Activated CD8-positive, alpha-beta memory T cell treated with anti-CD3 and anti-CD28 coated beads for 36 hours (primary cell): ENCODE data around the gene NFIB. TPM values are rescaled to one million over a fixed set of nuclear protein-coding genes. Genes with fewer than 3 reads are reported as not detected.

Experiments used
- CTCF ChIA-PET: fragments of 350-600 bp; sonication (Branson Sonifier 250); formaldehyde crosslinking; loops from one replicate; lab custom pipeline; 2021; ENCODE audit warnings: antibody characterized with exemption; lab: Charles Lee
- POLR2A ChIA-PET: fragments of 350-600 bp; sonication (Branson Sonifier 250); formaldehyde crosslinking; loops from one replicate; lab custom pipeline; 2021; ENCODE audit warnings: antibody characterized with exemption; lab: Charles Lee
- total RNA-seq, 2 experiments: library from RNA; stranded (reverse); gene quantifications; one replicate each; pipeline ENCODE4 v1.2.3, GENCODE V29; 2021

The NFIB gene
- total RNA-seq, 2 experiments from 2014 or later, result not detected

GRCh38 chr9:14323083-14323971 lies 9.4 kb upstream of the NFIB start:
- CTCF ChIA-PET, result no interaction called here
- POLR2A ChIA-PET, result no interaction called here

- ChIA-PET POLR2A (no interaction called here), CTCF (interaction anchor here (0.6 to 0.7 kb wide), 2 partner anchors 88 to 229 kb away, joined by 3 to 6 read pairs; no protein-coding TSS in a partner anchor)
Observed at GRCh38 chr9:14322211-14323082, 8.5 kb upstream of the NFIB start.

DNA sequence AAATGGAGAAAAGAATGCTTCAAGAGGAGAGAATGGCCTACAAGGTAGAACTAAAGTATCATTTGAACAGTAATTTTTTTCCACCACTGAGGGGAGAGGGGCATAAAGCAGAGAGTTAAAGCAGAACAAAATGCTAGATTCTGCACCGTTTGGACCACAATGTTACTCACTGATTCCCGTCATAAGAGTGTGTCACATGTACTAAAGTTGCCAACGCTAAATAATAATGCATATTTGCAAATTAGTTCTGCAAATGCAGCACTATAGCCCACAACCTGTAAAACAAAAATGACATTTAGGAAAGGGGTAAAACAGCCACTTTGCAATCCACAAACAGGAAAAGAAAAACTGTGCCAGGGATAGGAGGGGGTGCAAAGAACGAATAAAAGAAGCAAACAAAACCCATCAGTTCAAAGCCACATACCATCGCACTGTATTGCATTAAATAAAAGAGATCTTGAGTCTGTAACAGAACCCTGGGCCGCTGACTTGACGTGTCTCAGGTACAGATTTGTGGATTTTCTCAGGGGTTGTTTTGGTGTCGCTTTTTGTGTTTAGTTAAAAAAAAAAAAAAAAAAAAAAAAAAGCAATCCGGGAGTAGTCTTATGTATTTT lies 7.7 kb upstream of the NFIB start:
- POLR2A ChIA-PET, result no interaction called here

GRCh38 chr9:14320271-14321181 lies 6.6 kb upstream of the NFIB start:
- CTCF ChIA-PET, result no interaction called here

More for the DNA sequence above, 7.7 kb upstream of the NFIB start:
- CTCF ChIA-PET, result interaction anchor here (0.6 to 0.7 kb wide), 2 partner anchors 87 to 229 kb away, joined by 3 to 6 read pairs; no protein-coding TSS in a partner anchor

DNA sequence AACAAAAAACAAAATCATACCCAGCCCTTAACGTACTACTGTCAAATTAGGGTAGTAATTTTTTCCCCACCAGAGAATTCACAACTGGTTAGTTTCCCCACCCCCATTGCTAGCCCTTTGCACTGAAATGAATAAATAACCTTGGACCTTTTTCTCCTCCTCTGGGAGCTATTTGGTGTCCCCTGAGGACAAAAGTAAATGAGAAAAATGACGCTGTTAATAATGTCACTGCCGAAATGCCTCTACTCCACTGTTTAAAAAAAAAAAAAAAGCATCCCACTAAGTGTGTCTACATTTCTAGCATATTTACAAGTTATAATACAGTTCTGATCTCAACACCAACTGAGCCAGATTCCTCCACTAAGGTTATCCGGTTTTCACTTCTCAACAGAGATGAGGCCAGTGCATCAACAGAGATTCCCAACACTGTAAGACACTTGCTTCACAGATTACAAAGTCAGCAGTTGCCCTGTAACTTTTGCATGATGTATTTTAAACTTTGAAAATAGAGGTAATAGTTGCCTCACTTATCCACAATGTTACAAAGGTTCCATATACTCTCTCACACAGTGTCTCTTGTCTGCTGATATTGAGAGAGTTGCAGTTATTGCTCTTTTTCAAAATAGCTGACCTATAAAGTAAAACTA lies 5.1 kb upstream of the NFIB start:
- CTCF ChIA-PET, result interaction anchor here (0.7 kb wide), 1 partner anchor 28 kb away, joined by 3 read pairs; no protein-coding TSS in a partner anchor
- POLR2A ChIA-PET, result no interaction called here

More at GRCh38 chr9:14320271-14321181, 6.6 kb upstream of the NFIB start:
- POLR2A ChIA-PET, result no interaction called here

GRCh38 chr9:14318361-14318760 lies 4.4 kb upstream of the NFIB start:
- ChIA-PET CTCF (interaction anchor here (0.7 kb wide), 2 partner anchors 29 kb away, joined by 3 read pairs; no protein-coding TSS in a partner anchor), POLR2A (no interaction called here)

- CTCF ChIA-PET, result interaction anchor here (0.7 kb wide), 1 partner anchor 29 kb away, joined by 3 read pairs; no protein-coding TSS in a partner anchor
Observed at GRCh38 chr9:14317667-14318320, 3.9 kb upstream of the NFIB start.

DNA sequence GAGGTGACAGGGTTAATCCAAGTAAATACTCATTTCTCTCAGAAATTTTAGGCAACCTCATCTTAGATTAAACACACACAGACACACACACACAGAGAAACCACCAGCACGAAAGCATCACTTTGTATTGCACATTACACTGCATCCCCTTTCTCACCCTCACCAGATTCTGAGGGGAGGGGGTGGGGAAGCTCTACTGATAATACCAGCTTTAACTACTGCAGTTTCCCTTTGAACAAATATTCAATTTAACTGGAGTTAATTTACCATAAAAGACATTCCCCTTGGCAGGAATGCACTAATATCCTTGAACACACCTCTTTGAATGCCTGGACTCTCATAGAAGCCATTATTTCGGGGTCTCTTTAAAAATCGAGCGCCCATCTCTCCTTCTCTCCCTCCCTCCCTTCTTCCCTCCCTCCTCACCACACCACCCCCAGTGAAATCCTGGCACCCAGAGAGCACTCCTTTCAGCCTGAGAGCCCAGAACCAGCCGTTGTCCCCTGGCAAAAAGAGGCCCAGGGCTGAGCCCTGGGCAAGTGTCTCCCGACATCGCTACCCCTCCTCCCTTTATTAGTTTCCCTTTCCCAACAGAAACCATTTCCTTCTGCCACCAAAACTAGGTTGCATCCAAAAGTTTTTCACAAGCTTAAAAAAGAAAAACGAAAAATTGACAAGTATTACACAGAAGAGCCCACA lies 2.8 kb upstream of the NFIB start:
- CTCF ChIA-PET, result no interaction called here
- POLR2A ChIA-PET, result no interaction called here

More at GRCh38 chr9:14317667-14318320, 3.9 kb upstream of the NFIB start:
- POLR2A ChIA-PET, result no interaction called here

GRCh38 chr9:14315875-14316601 lies 2.1 kb upstream of the NFIB start:
- CTCF ChIA-PET, result no interaction called here
- POLR2A ChIA-PET, result no interaction called here

DNA sequence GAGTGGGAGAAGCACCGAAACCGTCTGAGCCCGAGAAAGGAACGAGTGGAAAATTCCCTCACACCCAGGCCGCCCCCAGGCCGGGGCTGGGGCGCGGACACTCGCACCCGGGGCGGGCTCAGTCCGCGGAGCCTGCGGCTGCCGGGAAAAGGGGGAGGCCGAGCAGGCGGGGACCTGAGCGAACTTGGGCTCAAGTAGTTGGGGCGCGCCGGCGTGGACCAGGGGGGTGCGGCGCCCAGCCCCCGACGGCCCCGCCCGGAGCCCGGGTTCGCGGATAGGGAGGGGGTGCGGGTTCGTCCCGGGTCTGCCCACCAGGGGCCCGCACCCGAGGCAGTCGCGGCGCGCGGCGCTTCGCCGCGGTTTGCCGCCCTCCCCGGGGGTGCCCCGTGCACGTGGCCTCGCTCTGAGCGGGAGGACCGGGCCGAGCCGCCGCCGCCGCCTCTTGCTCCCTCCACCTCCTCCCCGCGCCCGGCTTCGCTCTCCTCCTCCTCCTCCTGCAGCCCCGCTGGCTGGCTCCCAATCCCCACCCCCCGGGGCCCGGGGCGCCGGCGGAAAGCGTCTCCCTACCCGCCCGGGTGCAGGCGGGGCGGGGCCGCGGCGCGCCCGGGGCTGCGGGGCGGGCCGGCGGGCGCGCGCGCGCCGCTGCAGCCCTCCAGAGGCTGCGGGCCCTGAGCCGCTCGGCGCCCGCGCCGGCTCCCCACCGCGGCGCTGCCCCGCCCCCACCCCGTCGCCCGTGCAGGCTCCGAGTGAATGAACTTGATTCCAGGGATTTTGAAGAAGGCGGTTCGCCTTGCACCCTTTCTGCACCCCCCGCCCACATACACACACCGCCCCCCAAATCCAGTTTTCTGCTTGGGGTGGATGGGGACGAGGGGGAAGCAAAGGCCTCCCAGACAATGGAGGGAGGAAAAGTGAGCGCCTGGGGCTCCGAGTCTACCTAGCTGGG lies 1.3 kb upstream of the NFIB start:
- POLR2A ChIA-PET, result no interaction called here
- CTCF ChIA-PET, result no interaction called here

DNA sequence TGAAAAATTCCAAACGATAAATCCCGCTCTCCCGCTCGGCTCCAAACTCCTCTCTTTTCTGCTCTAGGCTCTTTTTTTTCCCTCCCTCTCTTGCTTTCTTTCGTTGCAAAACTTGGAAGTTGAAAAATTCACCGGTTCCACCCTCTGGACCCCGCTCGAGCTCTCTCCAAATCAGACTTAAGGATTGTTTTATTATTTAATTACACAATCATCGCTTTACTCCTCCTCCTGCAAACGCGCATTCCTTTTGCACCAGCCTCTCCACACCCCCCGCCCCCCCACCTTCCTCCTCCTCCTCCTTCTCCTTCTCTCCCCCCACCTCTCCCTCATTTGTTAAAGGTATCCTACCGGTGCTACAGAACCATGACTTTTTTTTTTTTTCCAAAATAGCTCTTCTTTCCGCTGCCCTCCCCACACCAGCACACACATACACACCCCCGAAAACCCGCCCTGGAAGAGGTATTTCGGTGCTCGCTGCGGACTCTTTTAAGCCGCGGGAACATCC lies 535 bp upstream of the NFIB start:
- CTCF ChIA-PET, result no interaction called here
- POLR2A ChIA-PET, result no interaction called here

- POLR2A ChIA-PET, result no interaction called here
- CTCF ChIA-PET, result no interaction called here
Observed at GRCh38 chr9:14313378-14313940, 482 bp downstream of the NFIB start.

- ChIA-PET CTCF (no interaction called here), POLR2A (no interaction called here)
Observed at GRCh38 chr9:14312719-14313377, 1.1 kb downstream of the NFIB start.

GRCh38 chr9:14311956-14312685 lies 1.8 kb downstream of the NFIB start:
- CTCF ChIA-PET, result no interaction called here

More at GRCh38 chr9:14311956-14312685, 1.8 kb downstream of the NFIB start:
- POLR2A ChIA-PET, result no interaction called here
